IPS-NIHi11 (cell line): Measurements from ENCODE around the gene LGI4.
A peak's percentile ranks its signal among the peaks of the same experiment; 100 is the strongest.

Experiments
- DNase-seq: peaks from one replicate; pipeline ENCODE4 v3.0.0; 2012; ENCODE audit warnings: mixed read lengths, low spot score

LGI4 gene

GRCh38 chr19:35085947-35086346, 48.9 kb downstream of the LGI4 start:
- DNase-seq: no peak

GRCh38 chr19:35084509-35084762, 50.4 kb downstream of the LGI4 start:
- DNase-seq: peak; percentile 11

- DNase-seq: peak; percentile 5
Measured at GRCh38 chr19:35083691-35084508, 51.0 kb downstream of the LGI4 start.

- no peak for DNase-seq
Measured at GRCh38 chr19:35081201-35081600, 53.7 kb downstream of the LGI4 start.

- DNase-seq: peak; percentile 5
Measured at GRCh38 chr19:35080613-35081170, 54.2 kb downstream of the LGI4 start.

- DNase-seq: peak; percentile 5
Measured at GRCh38 chr19:35079826-35080225, 55.0 kb downstream of the LGI4 start.

GRCh38 chr19:35077411-35078223, 57.2 kb downstream of the LGI4 start:
- DNase-seq: peak; percentile 17

GRCh38 chr19:35076657-35077056, 58.2 kb downstream of the LGI4 start:
- peak; percentile 10 for DNase-seq

- peak; percentile 4 for DNase-seq
Measured at GRCh38 chr19:35076026-35076370, 58.9 kb downstream of the LGI4 start.

- DNase-seq: peak; percentile 4
Measured at GRCh38 chr19:35075202-35076025, 59.4 kb downstream of the LGI4 start.
